ENCODE results near the gene SLC6A13. TPM values are rescaled to one million over a fixed set of nuclear protein-coding genes. Genes with fewer than 3 reads are reported as not detected.

The SLC6A13 gene
- total RNA-seq, 4 donors from 2014 or later: not detected

DNA sequence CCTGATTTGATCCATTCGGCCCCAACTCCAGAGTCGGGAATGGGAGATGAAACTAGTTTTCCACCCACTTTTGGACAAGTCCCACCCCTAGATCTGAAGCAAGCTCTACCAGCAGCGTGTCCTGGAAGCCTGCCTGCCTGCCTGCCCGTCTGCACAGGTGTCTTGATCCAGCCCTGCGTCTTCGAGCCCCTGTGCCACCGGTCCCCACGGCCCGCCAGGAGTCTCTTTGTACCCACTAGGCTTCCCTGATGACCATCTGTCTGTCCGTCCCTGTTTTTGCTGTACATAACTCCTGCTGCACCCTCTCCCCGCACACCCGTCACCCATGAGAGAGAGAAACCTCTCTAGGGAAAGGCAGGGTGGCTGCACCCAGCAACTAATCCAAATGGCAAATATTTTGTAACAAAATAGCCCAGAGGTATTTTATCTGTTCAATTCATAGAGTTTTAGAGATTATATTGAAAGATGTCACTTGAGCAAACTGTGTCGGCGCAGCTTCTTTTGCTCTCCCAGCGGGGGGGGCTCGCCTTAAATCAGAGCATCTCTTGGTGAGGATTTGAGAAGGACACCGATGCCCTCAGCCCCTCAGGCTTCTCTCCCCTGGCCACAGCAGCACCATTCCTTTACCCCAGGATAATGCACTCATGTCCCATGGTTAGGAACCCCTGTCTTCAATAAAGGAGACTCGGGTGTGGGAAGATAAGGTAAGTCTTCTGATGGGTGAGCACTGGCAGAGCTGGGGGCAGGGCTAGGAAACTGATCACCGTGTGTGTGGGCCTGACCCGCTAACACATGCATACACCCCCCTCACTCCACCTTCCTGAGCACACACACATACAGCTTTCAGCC, 84.4 kb downstream of the SLC6A13 start:
- H3K4me1 ChIP-seq: peaks cover 40 to 62% (median 43%) of the 10 kb centered on the region in 4 donors
- intact Hi-C loops (cut with DNase I): no loop called here
- whole genome bisulfite sequencing: 89% methylated on average over 18 of the region's 20 CpGs
- H3K27ac ChIP-seq (replicated peaks in 1 of 4): no peak overlapping the region
- H3K4me3 ChIP-seq: no peak overlapping the region
- no peaks in the 10 kb centered on the region for H3K9me3 ChIP-seq
- H3K36me3 ChIP-seq: no peaks in the 10 kb centered on the region
- DNase-seq (ENCODE audit: extremely low spot score): no peak
- H3K27me3 ChIP-seq: peaks cover 0 to 46% (median 0%) of the 10 kb centered on the region in 4 donors
- TF ChIP-seq EP300 (IDR thresholded peaks at IDR 0.05): no peak
- TF ChIP-seq, protein P1, sequence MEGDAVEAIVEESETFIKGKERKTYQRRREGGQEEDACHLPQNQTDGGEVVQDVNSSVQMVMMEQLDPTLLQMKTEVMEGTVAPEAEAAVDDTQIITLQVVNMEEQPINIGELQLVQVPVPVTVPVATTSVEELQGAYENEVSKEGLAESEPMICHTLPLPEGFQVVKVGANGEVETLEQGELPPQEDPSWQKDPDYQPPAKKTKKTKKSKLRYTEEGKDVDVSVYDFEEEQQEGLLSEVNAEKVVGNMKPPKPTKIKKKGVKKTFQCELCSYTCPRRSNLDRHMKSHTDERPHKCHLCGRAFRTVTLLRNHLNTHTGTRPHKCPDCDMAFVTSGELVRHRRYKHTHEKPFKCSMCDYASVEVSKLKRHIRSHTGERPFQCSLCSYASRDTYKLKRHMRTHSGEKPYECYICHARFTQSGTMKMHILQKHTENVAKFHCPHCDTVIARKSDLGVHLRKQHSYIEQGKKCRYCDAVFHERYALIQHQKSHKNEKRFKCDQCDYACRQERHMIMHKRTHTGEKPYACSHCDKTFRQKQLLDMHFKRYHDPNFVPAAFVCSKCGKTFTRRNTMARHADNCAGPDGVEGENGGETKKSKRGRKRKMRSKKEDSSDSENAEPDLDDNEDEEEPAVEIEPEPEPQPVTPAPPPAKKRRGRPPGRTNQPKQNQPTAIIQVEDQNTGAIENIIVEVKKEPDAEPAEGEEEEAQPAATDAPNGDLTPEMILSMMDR (IDR thresholded peaks at IDR 0.05): no peak
- TF ChIP-seq POLR2AphosphoS5 (IDR thresholded peaks at IDR 0.05): no peak
- no peak for TF ChIP-seq POLR2A (IDR thresholded peaks at IDR 0.05; ENCODE audit: low read depth)

DNA sequence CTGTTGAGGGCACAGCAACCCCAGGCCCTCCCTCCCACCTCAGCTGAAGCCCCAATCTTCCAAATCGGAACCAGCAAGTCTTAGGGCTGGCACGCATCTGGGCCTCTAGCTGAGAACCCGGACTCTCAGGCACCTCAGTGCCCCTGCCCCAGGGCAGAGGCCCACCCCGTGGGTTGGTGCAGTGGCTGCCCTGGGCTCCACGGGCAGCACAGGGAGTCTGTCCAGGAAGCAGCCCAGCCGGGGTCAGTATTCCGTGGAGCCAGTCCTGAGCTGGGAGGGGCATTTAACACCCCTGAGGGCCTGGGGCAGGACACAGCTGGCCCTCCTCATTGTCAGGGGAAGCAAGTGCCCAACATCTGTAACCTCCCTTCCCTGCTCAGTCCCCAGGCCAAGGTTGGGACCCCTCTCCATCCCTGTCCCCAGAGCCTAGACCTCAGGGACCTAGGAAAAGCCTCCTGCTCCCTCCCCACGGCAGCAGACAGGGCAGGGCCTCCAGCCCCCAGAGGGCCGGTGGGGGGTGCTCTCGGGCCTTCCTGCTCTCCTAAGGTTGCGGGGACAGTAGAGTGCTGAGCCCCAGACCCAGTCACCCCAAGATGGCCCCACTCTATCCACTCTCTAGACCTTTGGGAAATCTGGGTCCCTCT, 85.2 kb downstream of the SLC6A13 start:
- H3K36me3 ChIP-seq: no peaks in the 10 kb centered on the region
- H3K4me3 ChIP-seq: no peak overlapping the region
- H3K9me3 ChIP-seq: no peaks in the 10 kb centered on the region
- peaks cover 44 to 66% (median 50%) of the 10 kb centered on the region in 4 donors for H3K4me1 ChIP-seq
- no peak overlapping the region for H3K27ac ChIP-seq (replicated peaks in 1 of 4)
- intact Hi-C loops (cut with DNase I): no loop called here
- H3K27me3 ChIP-seq: peaks cover 0 to 53% (median 0%) of the 10 kb centered on the region in 4 donors
- DNase-seq (ENCODE audit: extremely low spot score): no peak
- TF ChIP-seq POLR2A (IDR thresholded peaks at IDR 0.05; ENCODE audit: low read depth) (no peak), POLR2AphosphoS5 (IDR thresholded peaks at IDR 0.05) (no peak), EP300 (IDR thresholded peaks at IDR 0.05) (no peak)
- TF ChIP-seq, protein P1 (IDR thresholded peaks at IDR 0.05): no peak
- WGBS: 53% methylated on average over 7 of the region's 11 CpGs

DNA sequence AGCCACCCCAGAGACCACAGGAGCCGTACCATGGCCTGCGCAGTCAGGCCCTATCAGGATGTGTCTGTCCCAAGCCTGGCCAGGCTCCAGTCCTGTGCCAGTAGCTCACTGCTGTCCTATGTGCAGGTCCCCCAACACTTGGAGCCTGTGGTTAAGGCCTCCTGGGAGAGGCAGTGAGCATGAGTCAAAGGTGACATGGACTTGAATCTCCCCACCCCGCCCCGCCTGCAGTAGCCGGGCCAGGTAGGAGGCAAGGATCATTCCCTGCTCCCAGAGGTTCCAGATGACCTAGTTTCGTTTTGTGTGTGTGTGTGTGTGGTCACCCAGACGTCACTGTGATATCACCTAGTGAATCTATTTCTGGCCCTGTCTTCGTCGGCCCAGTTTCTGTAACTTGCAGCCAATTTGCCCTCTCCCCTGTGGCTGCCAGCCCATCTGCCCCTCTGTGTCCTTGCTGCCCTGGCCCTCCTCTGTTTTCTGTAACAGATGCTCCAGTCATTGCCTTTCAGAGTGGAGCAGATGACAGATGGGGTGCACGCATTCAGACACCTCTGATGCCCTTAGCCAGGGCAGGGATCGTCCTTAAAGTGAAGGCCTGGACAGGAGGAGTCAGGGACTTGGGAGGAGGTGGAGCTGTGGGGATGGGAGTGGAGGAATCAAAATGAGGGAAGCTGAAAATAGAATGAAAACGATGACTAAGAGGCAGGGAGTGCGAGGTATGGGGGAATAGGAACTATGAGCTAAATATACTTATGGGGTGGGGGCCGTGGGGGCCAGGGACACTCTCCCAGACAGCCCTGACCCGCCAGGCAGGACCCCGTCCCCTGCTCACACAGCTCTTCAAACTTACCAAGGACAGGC, 86.1 kb downstream of the SLC6A13 start:
- Histone ChIP-seq H3K27ac (replicated peaks in 1 of 4) (no peak overlapping the region), H3K4me1 (peaks cover 44 to 61% (median 51%) of the 10 kb centered on the region in 4 donors)
- TF ChIP-seq EP300 (IDR thresholded peaks at IDR 0.05) (no peak), POLR2A (IDR thresholded peaks at IDR 0.05; ENCODE audit: low read depth) (no peak), POLR2AphosphoS5 (IDR thresholded peaks at IDR 0.05) (no peak)
- TF ChIP-seq, protein P1 (IDR thresholded peaks at IDR 0.05): no peak

DNA sequence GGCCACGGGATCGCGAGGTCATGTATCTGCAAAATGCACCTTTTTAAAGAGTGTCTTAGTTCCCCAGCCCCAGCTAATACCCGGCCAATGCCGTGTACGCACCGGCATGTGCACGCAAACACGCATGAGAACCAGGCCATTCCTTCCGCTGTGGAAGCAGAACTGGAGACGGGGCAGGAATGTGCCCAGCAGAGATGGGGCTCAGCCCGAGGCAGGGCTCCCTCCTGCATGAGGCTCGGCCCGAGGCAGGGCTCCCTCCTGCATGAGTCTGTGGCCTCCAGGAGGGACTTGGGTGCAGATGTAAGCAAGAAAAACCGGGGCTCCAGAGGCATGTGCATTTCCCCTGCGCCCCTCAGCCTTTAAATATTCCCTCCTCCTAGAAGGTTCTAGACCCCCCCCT, 86.9 kb downstream of the SLC6A13 start:
- WGBS: 63% methylated on average over 3 of the region's 16 CpGs
- H3K9me3 ChIP-seq: no peaks in the 10 kb centered on the region
- no peak for TF ChIP-seq POLR2AphosphoS5 (IDR thresholded peaks at IDR 0.05)
- TF ChIP-seq, protein P1 (IDR thresholded peaks at IDR 0.05): no peak
- no peak for TF ChIP-seq EP300 (IDR thresholded peaks at IDR 0.05)
- TF ChIP-seq POLR2A (IDR thresholded peaks at IDR 0.05; ENCODE audit: low read depth): no peak
- H3K27me3 ChIP-seq: peaks cover 0 to 54% (median 0%) of the 10 kb centered on the region in 4 donors
- no peak for DNase-seq (ENCODE audit: extremely low spot score)
- intact Hi-C loops (cut with DNase I): no loop called here
- no peak overlapping the region for H3K27ac ChIP-seq (replicated peaks in 1 of 4)
- peaks cover 44 to 61% (median 51%) of the 10 kb centered on the region in 4 donors for H3K4me1 ChIP-seq
- H3K36me3 ChIP-seq: no peaks in the 10 kb centered on the region
- H3K4me3 ChIP-seq: no peak overlapping the region

More for the DNA sequence above, 86.1 kb downstream of the SLC6A13 start:
- Histone ChIP-seq H3K27me3 (peaks cover 0 to 53% (median 0%) of the 10 kb centered on the region in 4 donors), H3K9me3 (no peaks in the 10 kb centered on the region), H3K36me3 (no peaks in the 10 kb centered on the region), H3K4me3 (no peak overlapping the region)
- 41% methylated on average over 14 of the region's 16 CpGs for WGBS
- intact Hi-C loops (cut with DNase I): no loop called here
- DNase-seq (ENCODE audit: extremely low spot score): no peak
